ENCODE measurements around the gene ABCB4.

Gene ABCB4

DNA sequence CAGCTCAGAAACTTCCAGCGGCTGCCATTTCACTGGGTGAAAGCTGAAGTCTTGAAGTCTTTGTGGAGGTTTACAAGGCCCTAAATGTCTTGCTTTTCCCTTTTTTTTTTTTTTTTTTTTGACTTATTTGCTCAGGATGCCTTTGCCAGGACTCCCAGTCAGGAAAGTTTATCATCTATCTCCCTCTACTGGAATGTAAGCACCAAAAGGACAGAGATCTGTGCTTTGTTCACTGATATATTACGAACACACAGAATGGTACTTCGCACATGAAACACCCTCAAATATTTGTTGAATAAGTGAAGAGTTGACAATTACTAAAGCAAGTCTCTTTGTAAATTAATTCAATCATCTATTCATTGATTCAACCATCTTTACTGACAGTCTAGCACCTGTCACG lies 23.2 kb downstream of the ABCB4 start:
- ChIA-PET CTCF (interaction anchor here (0.6 to 0.7 kb wide), 6 partner anchors 79 to 1783 kb away, joined by 3 to 7 read pairs (median 3); no protein-coding TSS in a partner anchor), POLR2A (ENCODE audit: low non-redundant PET) (no interaction called here)
- DNase-seq (ENCODE audit: low spot score) = no peak
- TF ChIP-seq, protein P1, sequence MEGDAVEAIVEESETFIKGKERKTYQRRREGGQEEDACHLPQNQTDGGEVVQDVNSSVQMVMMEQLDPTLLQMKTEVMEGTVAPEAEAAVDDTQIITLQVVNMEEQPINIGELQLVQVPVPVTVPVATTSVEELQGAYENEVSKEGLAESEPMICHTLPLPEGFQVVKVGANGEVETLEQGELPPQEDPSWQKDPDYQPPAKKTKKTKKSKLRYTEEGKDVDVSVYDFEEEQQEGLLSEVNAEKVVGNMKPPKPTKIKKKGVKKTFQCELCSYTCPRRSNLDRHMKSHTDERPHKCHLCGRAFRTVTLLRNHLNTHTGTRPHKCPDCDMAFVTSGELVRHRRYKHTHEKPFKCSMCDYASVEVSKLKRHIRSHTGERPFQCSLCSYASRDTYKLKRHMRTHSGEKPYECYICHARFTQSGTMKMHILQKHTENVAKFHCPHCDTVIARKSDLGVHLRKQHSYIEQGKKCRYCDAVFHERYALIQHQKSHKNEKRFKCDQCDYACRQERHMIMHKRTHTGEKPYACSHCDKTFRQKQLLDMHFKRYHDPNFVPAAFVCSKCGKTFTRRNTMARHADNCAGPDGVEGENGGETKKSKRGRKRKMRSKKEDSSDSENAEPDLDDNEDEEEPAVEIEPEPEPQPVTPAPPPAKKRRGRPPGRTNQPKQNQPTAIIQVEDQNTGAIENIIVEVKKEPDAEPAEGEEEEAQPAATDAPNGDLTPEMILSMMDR (conservative IDR thresholded peaks at IDR 0.05; ENCODE audit: low read depth) = no peak
- no peak overlapping the region for H3K27ac ChIP-seq

DNA sequence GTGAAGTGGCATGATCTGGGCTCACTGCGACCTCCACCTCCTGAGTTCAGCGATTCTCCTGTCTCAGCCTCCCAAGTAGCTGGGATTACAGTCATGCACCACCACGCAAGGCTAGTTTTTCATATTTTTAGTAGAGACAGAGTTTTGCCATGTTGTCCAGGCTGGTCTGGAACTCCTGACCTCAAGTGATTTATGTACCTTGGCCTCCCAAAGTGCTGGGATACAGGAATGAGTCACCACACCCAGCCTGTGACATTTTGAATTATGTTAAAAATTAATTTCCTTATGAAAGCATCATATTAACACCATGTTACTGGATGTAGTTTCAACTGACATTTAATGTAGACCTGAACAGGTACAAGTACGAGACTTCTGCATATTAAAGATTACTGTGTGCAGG lies 24.3 kb downstream of the ABCB4 start:
- ChIA-PET POLR2A (ENCODE audit: low non-redundant PET) (no interaction called here), CTCF (interaction anchor here (0.7 kb wide), 1 partner anchor 913 kb away, joined by 4 read pairs; no protein-coding TSS in a partner anchor)
- no peak overlapping the region for H3K27ac ChIP-seq
- TF ChIP-seq, protein P1 (conservative IDR thresholded peaks at IDR 0.05; ENCODE audit: low read depth) = no peak
- no peak for DNase-seq (ENCODE audit: low spot score)

DNA sequence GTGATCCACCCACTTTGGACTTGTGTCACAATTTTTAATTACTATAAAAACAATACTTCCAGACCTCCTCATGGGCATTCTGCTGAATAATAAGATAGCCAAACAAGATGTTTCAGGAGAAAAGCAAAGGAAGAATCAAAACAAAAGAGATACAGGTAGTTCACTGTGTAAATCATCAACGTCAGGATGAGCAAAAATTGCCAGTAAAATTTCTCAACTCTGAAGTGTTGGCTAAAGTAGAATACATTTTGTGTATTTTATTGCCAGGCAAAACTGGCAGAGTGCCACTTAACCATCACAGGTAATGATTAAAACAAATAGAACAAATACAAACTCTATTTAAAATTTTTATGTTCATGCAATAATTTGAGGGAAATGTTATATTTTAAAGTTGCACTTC lies 24.8 kb downstream of the ABCB4 start:
- CTCF ChIA-PET = interaction anchor here (0.7 kb wide), 1 partner anchor 913 kb away, joined by 4 read pairs; no protein-coding TSS in a partner anchor
- TF ChIP-seq, protein P1 (conservative IDR thresholded peaks at IDR 0.05; ENCODE audit: low read depth) = no peak
- POLR2A ChIA-PET (ENCODE audit: low non-redundant PET) = no interaction called here
- DNase-seq (ENCODE audit: low spot score) = no peak
- H3K27ac ChIP-seq = no peak overlapping the region

DNA sequence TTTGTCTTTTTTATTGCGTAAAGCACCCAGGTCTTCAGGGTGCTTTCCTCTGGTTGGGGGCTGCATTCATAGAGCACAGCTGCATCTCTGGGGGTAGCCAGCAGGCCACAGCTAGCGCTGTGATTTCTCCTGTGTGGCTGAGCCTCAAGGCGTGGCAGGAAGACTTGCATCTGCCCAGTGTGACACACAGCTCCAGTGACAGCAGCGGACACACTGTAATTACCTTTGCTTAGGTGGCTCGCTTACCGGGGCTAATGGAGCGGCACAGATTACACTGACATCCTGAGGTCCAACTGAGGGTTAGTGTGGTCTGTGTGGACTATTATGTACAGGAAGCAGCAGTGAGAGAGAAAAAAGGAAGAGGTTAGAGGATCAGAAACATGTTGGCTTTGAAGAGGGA lies 27.1 kb downstream of the ABCB4 start:
- TF ChIP-seq, protein P1 (conservative IDR thresholded peaks at IDR 0.05; ENCODE audit: low read depth) = no peak
- POLR2A ChIA-PET (ENCODE audit: low non-redundant PET) = no interaction called here

DNA sequence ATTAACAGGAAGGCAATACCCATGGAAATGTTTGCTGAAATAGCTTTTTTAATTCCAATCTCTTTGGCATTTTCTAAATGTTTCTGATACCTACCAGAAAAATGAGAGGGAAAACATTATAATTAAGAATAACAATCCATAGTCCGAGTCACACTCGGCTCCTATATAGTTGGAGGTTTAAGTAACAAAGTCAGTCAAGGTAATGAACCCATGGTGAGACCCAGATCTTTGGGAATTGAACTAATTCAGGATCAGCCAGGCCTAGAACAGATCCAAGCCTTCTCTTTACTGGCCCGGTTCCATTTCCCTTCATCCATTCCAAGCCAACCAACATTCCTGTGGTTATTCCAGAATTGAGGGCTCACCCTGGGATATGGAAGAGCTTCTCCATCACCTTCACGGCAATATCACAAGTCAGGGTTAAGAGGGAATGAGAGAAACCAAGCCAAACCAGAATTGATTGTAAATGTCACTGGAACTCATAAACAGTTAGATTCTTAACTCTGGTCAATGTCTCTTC lies 28.3 kb downstream of the ABCB4 start:
- DNase-seq (ENCODE audit: low spot score) = no peak
- CTCF ChIA-PET = no interaction called here
- H3K27ac ChIP-seq = no peak overlapping the region
- POLR2A ChIA-PET (ENCODE audit: low non-redundant PET) = no interaction called here
- TF ChIP-seq, protein P1 (conservative IDR thresholded peaks at IDR 0.05; ENCODE audit: low read depth) = no peak

More for the DNA sequence above, 27.1 kb downstream of the ABCB4 start:
- H3K27ac ChIP-seq = no peak overlapping the region
- DNase-seq (ENCODE audit: low spot score) = no peak
- CTCF ChIA-PET = no interaction called here

DNA sequence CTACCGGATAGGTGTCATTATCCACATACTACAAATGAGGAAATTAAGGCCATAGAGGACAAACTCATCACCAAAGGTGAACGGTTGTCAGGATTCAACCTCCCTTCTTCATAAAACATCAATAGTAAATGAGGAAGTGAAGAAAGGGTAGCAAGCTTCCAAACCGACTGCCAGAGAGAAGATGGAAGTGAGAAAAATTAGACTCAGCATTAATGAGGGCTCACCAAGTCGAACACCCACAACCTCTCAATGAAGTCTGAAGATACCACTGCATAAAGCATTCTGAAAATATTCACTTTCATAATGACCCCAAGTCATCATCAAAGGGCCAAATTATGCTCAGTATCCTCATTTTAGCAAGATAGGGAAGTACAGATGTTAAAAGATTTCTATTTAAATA lies 29.6 kb downstream of the ABCB4 start:
- ChIA-PET POLR2A (ENCODE audit: low non-redundant PET) (no interaction called here), CTCF (no interaction called here)
- DNase-seq (ENCODE audit: low spot score) = no peak
- H3K27ac ChIP-seq = no peak overlapping the region
- TF ChIP-seq, protein P1 (conservative IDR thresholded peaks at IDR 0.05; ENCODE audit: low read depth) = no peak

Data from RWPE1 (cell line).